ENCODE results near the gene WDR45B. TPM values are rescaled to one million over a fixed set of nuclear protein-coding genes. Genes with fewer than 3 reads are reported as not detected.
"Not testable (repeated sequence)": the region's sequence is repeated elsewhere in the genome, so short reads cannot be mapped to it uniquely, and the experiment has no call there.

WDR45B gene
- total RNA-seq, 2 experiments from 2014 or later = 38.2 to 40.2 TPM

DNA sequence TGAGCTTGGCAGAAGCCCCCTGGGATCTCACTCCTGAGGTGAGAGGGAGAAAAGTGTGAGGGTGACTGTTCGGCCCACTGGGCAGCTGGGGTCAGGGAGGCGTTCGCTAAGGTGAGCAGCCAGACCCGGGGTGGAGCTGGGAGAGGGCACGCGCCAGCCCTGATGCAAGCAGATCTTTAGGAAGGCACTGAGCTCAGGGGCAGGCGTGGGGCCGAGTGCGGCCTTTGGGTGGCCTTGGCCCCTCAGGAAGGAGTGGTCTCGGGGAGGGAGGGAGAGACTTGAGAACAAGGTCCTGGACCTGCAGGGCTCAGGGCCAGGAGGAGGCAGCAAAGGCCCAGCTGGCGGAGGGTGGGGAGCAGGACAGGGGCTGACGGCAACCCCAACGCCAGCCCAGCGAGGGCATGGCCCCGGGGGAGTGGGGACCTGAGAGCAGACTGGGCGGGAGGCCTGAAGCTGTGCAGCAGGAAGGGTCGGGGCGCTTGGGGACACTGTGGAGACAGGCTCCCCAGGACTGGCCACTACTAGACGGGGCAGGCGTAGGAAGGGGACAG lies 14.5 kb upstream of the WDR45B start:
- Mint-ChIP-seq H3K4me3 (no peak overlapping the region), H3K4me1 (ENCODE audit: low read depth) (no peaks in the 10 kb centered on the region), H3K9me3 (ENCODE audit: insufficient read depth) (no peaks in the 10 kb centered on the region), H3K27me3 (ENCODE audit: low read depth) (no peaks in the 10 kb centered on the region), H3K36me3 (ENCODE audit: low read depth) (no peaks in the 10 kb centered on the region), H3K27ac (no peak overlapping the region)
- POLR2A ChIA-PET = no interaction called here
- ATAC-seq = no peak
- no peak for DNase-seq
- CTCF ChIA-PET = interaction anchor here (1.0 kb wide), 1 partner anchor 11 kb away, joined by 3 read pairs; no protein-coding TSS in a partner anchor

DNA sequence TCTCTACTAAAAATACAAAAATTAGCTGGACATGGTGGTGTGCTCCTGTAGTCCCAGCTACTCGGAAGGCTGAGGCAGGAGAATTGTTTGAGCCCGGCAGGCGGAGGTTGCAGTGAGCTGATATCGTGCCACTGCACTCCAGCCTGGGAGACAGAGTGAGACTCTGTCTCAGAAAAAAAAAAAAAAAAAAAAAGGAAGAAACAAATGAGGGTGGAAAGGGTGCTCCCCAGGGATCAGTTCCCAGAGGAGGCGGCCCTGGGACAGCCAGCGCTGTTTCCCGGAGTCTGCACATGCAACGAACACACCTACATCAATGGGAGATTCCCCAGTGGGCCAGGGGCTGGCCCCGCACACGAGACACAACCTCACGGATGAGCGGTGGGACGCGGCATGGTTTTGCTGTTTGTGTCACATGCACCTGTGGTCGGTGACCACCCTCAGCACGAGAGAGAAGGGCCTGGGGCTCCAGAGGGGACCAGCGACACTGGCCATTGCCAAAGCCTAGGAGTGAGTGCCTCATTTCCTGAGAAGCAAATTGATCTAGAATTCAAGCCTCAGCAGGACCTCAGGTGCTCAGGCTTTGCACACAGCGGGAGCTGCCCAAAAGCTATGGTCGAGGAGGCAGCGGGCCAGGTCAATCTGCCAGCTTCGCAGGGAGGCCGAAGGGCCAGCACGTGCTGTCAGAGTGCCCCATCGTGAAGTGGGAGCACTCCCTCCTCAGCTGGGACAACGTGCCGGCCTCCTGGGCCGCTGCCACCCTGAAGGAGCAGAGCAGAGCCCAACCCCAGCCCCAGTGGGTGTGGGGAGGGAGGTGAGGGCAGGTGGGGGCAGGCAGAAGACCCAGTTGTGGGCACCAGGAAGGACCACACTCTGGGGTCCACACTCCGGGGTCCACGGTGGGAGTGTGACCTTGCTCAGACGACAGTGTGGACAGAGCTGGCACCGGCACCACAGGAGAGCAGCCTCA lies 13.8 kb upstream of the WDR45B start:
- DNase-seq = no peak
- CTCF ChIA-PET = no interaction called here
- no peak overlapping the region for H3K4me3 Mint-ChIP-seq
- no peaks in the 10 kb centered on the region for H3K36me3 Mint-ChIP-seq (ENCODE audit: low read depth)
- no peak for ATAC-seq
- H3K27ac Mint-ChIP-seq = no peak overlapping the region
- POLR2A ChIA-PET = no interaction called here
- H3K9me3 Mint-ChIP-seq (ENCODE audit: insufficient read depth) = no peaks in the 10 kb centered on the region
- no peaks in the 10 kb centered on the region for H3K4me1 Mint-ChIP-seq (ENCODE audit: low read depth)
- no peaks in the 10 kb centered on the region for H3K27me3 Mint-ChIP-seq (ENCODE audit: low read depth)

DNA sequence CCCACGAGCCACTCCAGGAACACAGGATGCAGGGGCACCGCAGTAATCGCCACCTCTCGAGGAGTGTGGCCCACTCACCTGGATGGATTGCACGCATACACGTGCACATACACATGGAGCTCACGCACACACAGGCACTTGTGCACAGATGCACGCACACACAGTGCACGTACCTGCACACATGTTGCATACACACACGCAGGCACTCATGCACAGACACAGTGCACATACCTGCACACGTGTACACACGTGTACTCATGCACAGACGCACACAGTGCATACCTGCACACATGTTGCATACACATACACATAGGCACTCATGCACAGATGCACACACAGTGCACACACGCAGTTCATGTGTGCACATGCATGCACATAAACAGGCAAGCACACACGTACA lies 11.6 kb upstream of the WDR45B start:
- ChIA-PET CTCF (no interaction called here), POLR2A (interaction anchor here (0.6 kb wide), 1 partner anchor 190 kb away, joined by 3 read pairs; no protein-coding TSS in a partner anchor)
- Mint-ChIP-seq H3K27ac (no peak overlapping the region), H3K4me1 (ENCODE audit: low read depth) (no peaks in the 10 kb centered on the region), H3K36me3 (ENCODE audit: low read depth) (no peaks in the 10 kb centered on the region), H3K9me3 (ENCODE audit: insufficient read depth) (no peaks in the 10 kb centered on the region), H3K27me3 (ENCODE audit: low read depth) (no peaks in the 10 kb centered on the region), H3K4me3 (no peak overlapping the region)
- no peak for DNase-seq
- no peak for ATAC-seq

DNA sequence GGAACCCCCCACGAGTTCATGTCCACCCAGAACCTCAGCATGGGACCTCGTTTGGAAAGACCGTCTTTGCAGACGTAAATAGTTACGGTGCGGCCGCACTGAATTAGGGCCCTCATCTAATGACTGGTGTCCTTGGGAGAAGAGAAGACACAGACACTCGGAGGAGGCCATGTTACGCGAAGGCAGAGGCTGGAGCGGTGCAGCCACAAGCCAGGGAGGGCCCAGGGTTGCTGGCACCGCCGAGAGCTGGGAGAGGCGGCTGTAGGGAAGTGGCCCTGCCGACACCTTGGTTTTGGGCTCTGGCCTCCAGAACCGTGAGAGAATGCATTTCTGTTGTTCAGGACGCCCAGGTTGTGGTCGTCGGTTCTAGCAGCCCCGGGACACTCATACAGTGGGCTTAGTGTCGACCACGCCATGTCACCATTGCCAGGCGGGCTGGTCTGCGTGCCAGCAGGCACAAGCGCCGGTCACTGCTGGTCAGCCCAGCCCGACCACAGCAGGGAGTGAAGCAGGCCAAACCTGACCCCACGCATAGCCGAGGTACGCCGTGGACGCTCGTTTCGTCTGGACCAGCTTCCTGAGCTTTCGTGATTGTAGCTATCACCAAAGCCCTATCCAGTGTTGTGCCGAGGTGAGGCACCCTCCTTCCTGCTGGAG lies 10.7 kb upstream of the WDR45B start:
- CTCF ChIA-PET = no interaction called here

DNA sequence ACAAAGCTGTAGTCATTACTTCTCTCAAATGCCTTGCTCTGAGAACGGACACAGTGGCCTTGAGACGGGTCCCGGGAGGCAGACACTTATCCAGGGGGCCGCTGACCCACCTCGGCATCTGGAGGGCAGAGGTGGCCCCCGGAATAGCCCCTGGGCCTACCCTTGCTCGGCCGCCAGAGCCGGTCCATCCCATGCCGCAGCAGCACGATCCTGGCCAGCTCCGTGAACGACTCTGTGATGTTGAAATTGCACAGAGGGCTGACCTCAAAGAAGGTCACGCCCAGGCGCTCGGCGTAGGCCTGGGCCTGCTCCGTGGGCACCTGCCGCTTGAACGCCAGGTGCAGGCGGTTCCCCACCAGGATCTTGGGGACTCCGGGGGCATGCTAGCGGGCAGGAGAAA lies 10.1 kb upstream of the WDR45B start:
- no peaks in the 10 kb centered on the region for H3K4me1 Mint-ChIP-seq (ENCODE audit: low read depth)
- no peaks in the 10 kb centered on the region for H3K9me3 Mint-ChIP-seq (ENCODE audit: insufficient read depth)
- no peaks in the 10 kb centered on the region for H3K36me3 Mint-ChIP-seq (ENCODE audit: low read depth)
- no peak for ATAC-seq
- ChIA-PET POLR2A (no interaction called here), CTCF (interaction anchor here (1.4 kb wide), 1 partner anchor 9 kb away, joined by 3 read pairs; no protein-coding TSS in a partner anchor)
- no peak for DNase-seq
- H3K4me3 Mint-ChIP-seq = no peak overlapping the region
- H3K27ac Mint-ChIP-seq = no peak overlapping the region
- H3K27me3 Mint-ChIP-seq (ENCODE audit: low read depth) = no peaks in the 10 kb centered on the region

More for the DNA sequence above, 10.7 kb upstream of the WDR45B start:
- H3K27ac Mint-ChIP-seq = no peak overlapping the region
- H3K27me3 Mint-ChIP-seq (ENCODE audit: low read depth) = no peaks in the 10 kb centered on the region
- DNase-seq (no peak), ATAC-seq (no peak)
- no peak overlapping the region for H3K4me3 Mint-ChIP-seq
- POLR2A ChIA-PET = interaction anchor here (0.6 kb wide), 1 partner anchor 191 kb away, joined by 3 read pairs; no protein-coding TSS in a partner anchor
- no peaks in the 10 kb centered on the region for H3K9me3 Mint-ChIP-seq (ENCODE audit: insufficient read depth)
- H3K36me3 Mint-ChIP-seq (ENCODE audit: low read depth) = no peaks in the 10 kb centered on the region
- no peaks in the 10 kb centered on the region for H3K4me1 Mint-ChIP-seq (ENCODE audit: low read depth)

DNA sequence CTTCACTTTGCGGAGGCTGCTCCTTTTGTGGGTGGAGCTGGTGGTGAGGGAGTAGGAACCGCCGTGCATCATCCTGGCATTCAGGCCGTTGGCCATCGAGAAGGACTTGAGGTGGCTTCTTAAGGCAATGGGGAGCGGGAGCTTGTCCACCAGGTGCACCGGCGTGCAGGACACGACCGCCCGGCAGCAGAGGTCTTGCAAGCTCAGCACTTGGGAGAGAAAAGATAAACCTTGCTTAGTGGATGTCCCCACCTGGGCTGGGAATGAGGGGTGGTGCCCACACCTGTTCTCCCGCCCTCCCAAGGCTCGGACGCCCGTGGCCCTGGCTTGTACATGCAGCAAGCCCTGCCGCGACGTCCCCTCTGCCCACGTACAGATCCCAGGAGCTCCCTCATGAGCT lies 9.7 kb upstream of the WDR45B start:
- Mint-ChIP-seq H3K9me3 (ENCODE audit: insufficient read depth) (no peaks in the 10 kb centered on the region), H3K27me3 (ENCODE audit: low read depth) (no peaks in the 10 kb centered on the region), H3K4me1 (ENCODE audit: low read depth) (no peaks in the 10 kb centered on the region), H3K36me3 (ENCODE audit: low read depth) (no peaks in the 10 kb centered on the region), H3K27ac (no peak overlapping the region), H3K4me3 (no peak overlapping the region)
- POLR2A ChIA-PET = no interaction called here
- DNase-seq = no peak
- CTCF ChIA-PET = interaction anchor here (0.9 to 1.4 kb wide), 2 partner anchors 10 to 23 kb away, joined by 3 read pairs; no protein-coding TSS in a partner anchor
- no peak for ATAC-seq

DNA sequence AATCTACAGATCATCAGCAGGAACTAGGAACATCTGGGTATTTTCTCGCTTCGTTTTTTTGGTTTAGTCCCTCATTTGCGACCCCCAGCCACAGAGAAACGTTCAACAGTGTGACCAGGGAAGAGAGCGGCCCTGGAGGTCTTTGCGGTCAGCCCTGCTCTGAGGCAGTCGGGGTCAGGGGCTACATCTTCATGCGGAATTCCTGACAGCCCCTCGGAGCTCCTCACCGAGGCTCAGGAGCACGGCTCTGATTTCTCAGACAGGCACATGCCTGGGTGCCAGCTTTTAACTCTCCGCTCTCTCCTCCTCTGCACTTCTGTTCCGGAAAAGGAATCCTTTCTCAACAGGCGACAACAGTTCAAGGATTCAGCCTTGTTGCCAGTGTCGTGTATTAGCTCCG lies 8.0 kb upstream of the WDR45B start:
- no peaks in the 10 kb centered on the region for H3K27me3 Mint-ChIP-seq (ENCODE audit: low read depth)
- H3K4me1 Mint-ChIP-seq (ENCODE audit: low read depth) = no peaks in the 10 kb centered on the region
- H3K9me3 Mint-ChIP-seq (ENCODE audit: insufficient read depth) = no peaks in the 10 kb centered on the region
- DNase-seq = no peak
- no peak overlapping the region for H3K4me3 Mint-ChIP-seq
- no peaks in the 10 kb centered on the region for H3K36me3 Mint-ChIP-seq (ENCODE audit: low read depth)
- no peak overlapping the region for H3K27ac Mint-ChIP-seq
- ATAC-seq = no peak
- POLR2A ChIA-PET = no interaction called here
- CTCF ChIA-PET = no interaction called here

DNA sequence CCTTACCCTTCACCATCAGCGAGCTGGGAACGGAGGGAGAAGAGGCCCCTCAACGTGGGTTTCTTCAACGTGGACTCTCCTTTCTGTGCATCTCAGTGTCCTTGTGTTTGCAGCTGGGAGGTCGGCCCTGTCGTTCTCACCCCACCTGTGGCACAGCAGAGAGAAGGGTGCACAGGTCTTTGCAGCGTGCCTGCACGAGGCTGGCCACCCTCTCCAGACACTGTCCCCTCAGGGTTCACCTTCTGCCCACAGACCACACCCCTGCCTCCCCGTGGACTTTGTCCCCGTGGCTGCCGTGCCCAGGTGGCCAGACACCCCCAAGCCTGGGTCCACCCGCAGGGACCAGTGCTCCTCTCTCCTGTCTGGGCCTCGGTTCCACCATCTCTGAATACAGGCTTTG lies 7.3 kb upstream of the WDR45B start:
- ChIA-PET CTCF (no interaction called here), POLR2A (no interaction called here)
- no peaks in the 10 kb centered on the region for H3K36me3 Mint-ChIP-seq (ENCODE audit: low read depth)
- DNase-seq (no peak), ATAC-seq (no peak)
- no peaks in the 10 kb centered on the region for H3K27me3 Mint-ChIP-seq (ENCODE audit: low read depth)
- H3K4me3 Mint-ChIP-seq = no peak overlapping the region
- H3K9me3 Mint-ChIP-seq (ENCODE audit: insufficient read depth) = no peaks in the 10 kb centered on the region
- no peaks in the 10 kb centered on the region for H3K4me1 Mint-ChIP-seq (ENCODE audit: low read depth)
- no peak overlapping the region for H3K27ac Mint-ChIP-seq

DNA sequence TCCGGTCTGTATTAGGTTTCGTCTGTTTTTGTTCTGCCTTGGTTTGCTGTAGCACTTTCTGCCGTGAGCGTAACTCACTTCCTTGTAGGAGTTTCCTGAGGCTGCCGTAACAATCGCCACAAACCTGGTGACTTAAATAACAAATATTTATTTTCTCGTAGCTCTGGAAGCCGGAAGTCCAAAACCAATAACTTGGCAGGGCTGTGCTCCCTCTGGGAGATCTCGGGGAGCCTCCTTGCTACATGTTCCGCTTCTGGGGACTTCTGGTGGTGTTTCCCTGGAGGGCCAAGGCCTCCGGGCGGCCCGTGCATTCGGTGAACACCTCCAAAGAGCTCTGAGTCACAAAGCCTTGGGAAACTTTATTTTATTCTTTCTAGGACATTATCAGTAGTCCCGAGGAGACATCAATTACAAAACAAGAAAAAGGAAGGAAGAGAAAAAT lies 6.8 kb upstream of the WDR45B start:
- ChIA-PET POLR2A (no interaction called here), CTCF (no interaction called here)
- no peak for ATAC-seq
- Mint-ChIP-seq H3K27me3 (ENCODE audit: low read depth) (no peaks in the 10 kb centered on the region), H3K4me3 (no peak overlapping the region), H3K9me3 (ENCODE audit: insufficient read depth) (no peaks in the 10 kb centered on the region), H3K27ac (no peak overlapping the region), H3K36me3 (ENCODE audit: low read depth) (no peaks in the 10 kb centered on the region), H3K4me1 (ENCODE audit: low read depth) (no peaks in the 10 kb centered on the region)
- no peak for DNase-seq

DNA sequence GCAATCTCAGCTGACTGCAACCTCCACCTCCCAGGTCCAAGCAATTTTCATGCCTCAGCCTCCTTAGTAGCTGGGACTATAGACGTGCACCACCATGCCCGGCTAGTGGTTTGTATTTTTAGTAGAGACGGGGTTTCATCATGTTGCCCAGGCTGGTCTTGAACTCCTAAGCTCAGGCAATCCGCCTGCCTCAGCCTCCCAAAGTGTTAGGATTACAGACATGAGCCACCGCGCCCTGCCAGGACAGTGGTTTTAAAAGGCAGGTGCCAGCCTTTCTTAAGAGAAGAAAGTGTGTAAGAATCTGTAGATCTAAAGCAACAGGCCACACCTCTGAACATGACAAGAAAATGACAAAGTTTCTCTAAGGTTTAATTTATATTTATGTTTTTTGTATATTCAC lies 6.4 kb upstream of the WDR45B start:
- POLR2A ChIA-PET; H3K4me1 Mint-ChIP-seq (ENCODE audit: low read depth): not testable (repeated sequence)

DNA sequence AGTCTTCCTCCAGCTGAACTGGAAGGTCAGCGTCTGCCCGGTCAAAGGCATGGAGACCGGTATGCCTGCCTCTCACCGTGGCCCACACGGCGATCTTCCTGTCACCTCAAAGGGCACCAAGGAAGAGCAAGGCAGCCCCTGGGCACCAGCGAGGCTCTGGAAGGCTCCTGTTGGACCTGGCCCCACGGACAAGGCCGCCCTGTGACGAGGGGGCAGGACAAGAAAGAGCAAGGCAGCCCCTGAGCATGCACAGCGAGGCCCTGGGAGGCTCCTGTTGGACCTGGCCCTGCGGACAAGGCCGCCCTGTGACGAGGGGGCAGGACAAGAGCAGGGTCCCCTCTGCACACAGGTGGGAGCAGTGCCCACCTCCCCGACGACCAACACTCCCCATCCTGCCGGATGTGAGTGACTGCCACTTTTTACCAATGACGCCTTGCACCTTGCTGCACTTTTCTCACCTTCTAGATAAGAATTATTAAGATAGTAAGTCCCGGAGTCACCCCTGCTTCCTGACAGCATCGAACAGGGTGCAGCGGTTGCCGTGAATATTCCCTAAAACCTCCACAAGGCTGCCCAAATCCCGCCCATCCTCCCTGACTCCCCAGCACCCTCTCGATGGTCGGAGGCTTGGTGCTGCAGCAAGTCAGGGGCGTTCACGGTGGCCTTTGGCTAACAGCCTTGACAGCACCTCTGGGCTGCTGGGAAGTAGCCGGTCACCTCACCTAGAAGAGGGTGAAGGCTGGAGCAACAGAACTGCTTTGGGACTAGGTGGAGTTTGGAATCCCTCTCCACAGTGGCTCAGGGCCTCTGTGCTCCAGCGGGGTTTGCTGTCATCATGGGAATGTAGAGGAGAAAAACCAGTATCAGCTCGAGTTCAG lies 5.6 kb upstream of the WDR45B start:
- ATAC-seq = no peak

More for the DNA sequence above, 6.4 kb upstream of the WDR45B start:
- H3K9me3 Mint-ChIP-seq (ENCODE audit: insufficient read depth); H3K36me3 Mint-ChIP-seq (ENCODE audit: low read depth); ATAC-seq; DNase-seq; H3K27me3 Mint-ChIP-seq (ENCODE audit: low read depth); H3K27ac Mint-ChIP-seq; H3K4me3 Mint-ChIP-seq; CTCF ChIA-PET: not testable (repeated sequence)

More for the DNA sequence above, 5.6 kb upstream of the WDR45B start:
- no peaks in the 10 kb centered on the region for H3K27me3 Mint-ChIP-seq (ENCODE audit: low read depth)
- POLR2A ChIA-PET = no interaction called here
- DNase-seq = no peak
- CTCF ChIA-PET = no interaction called here
- H3K27ac Mint-ChIP-seq = no peak overlapping the region
- no peaks in the 10 kb centered on the region for H3K9me3 Mint-ChIP-seq (ENCODE audit: insufficient read depth)
- H3K4me1 Mint-ChIP-seq (ENCODE audit: low read depth) = peaks cover 4% of the 10 kb centered on the region
- no peak overlapping the region for H3K4me3 Mint-ChIP-seq
- no peaks in the 10 kb centered on the region for H3K36me3 Mint-ChIP-seq (ENCODE audit: low read depth)

Data from activated CD8-positive, alpha-beta T cell treated with anti-CD3 and anti-CD28 coated beads, Interleukin-2, amount 10 ng/mL, durations not matched to agents 7 days and 5 days (primary cell).